ENCODE results near the gene DENND2A.

DNA sequence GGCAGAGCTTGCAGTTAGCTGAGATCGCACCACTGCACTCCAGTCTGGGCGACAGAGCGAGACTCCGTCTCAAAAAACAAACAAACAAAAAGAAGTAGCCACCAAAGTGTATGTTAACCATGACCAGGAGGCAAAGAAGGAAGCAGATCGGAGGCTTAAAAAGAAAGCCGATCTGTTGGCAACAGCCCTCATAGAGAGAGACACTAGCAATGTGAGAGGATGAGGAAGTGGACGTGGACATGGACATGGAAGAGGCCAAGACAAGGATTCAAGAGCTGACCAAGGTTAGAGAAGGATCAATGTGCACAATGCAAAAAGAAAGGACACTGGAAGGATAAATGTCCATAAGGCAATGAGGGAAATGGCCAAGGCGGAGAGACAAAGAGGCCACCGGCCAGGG is 17.3 kb upstream of the DENND2A start:
- TF ChIP-seq, protein P1, sequence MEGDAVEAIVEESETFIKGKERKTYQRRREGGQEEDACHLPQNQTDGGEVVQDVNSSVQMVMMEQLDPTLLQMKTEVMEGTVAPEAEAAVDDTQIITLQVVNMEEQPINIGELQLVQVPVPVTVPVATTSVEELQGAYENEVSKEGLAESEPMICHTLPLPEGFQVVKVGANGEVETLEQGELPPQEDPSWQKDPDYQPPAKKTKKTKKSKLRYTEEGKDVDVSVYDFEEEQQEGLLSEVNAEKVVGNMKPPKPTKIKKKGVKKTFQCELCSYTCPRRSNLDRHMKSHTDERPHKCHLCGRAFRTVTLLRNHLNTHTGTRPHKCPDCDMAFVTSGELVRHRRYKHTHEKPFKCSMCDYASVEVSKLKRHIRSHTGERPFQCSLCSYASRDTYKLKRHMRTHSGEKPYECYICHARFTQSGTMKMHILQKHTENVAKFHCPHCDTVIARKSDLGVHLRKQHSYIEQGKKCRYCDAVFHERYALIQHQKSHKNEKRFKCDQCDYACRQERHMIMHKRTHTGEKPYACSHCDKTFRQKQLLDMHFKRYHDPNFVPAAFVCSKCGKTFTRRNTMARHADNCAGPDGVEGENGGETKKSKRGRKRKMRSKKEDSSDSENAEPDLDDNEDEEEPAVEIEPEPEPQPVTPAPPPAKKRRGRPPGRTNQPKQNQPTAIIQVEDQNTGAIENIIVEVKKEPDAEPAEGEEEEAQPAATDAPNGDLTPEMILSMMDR (IDR thresholded peaks at IDR 0.05) = no peak
- no peak for TF ChIP-seq POLR2A (IDR thresholded peaks at IDR 0.05)
